HepG2 (cell line): ENCODE results near the gene SS18L1. TPM values are rescaled to one million over a fixed set of nuclear protein-coding genes. Genes with fewer than 3 reads are reported as not detected.

ENCODE experiments used
- ARID2 ChIP-seq: sonication (generic); formaldehyde crosslinking; IDR thresholded peaks from 2 replicates; pipeline ENCODE4 v1.8.1; 2022; ENCODE audit warnings: mild to moderate bottlenecking, missing genetic modification reagents, borderline replicate concordance
- ATF4 ChIP-seq, 2 experiments: fragments of 450-650 bp in 1 of 2; sonication (generic) in 1 of 2; formaldehyde crosslinking; IDR thresholded peaks; 2 replicates each; pipeline versions ENCODE4 v1.5.0 to v1.8.0; 2020 to 2022; ENCODE audit warnings: mild to moderate bottlenecking in 1 of 2, missing genetic modification reagents in 1 of 2
- GMEB1 ChIP-seq: sonication (generic); formaldehyde crosslinking; IDR thresholded peaks from 2 replicates; pipeline ENCODE4 v1.5.1; 2020; ENCODE audit warnings: missing genetic modification reagents, mild to moderate bottlenecking, borderline replicate concordance
- SALL2 ChIP-seq: sonication (generic); formaldehyde crosslinking; IDR thresholded peaks from 2 replicates; pipeline ENCODE4 v1.8.1; 2023; ENCODE audit warnings: mild to moderate bottlenecking, missing genetic modification reagents, inconsistent platforms
- ZMAT3 ChIP-seq: sonication (generic); formaldehyde crosslinking; conservative IDR thresholded peaks from 2 replicates; pipeline ENCODE4 v1.7.0; 2021; ENCODE audit warnings: missing genetic modification reagents
- ZNF430 ChIP-seq: sonication (generic); formaldehyde crosslinking; IDR thresholded peaks from 2 replicates; pipeline ENCODE4 v1.9.0; 2021; ENCODE audit warnings: mild to moderate bottlenecking, missing genetic modification reagents
- ZNF550 ChIP-seq: sonication (generic); formaldehyde crosslinking; IDR thresholded peaks from 2 replicates; pipeline ENCODE4 v1.4.0; 2020; ENCODE audit warnings: mild to moderate bottlenecking, missing genetic modification reagents, borderline replicate concordance
- ZNF629 ChIP-seq: sonication (generic); formaldehyde crosslinking; conservative IDR thresholded peaks from 2 replicates; pipeline ENCODE4 v1.5.0; 2020; ENCODE audit warnings: missing genetic modification reagents
- ZNF879 ChIP-seq: sonication (generic); formaldehyde crosslinking; IDR thresholded peaks from 2 replicates; pipeline ENCODE4 v1.8.1; 2023; ENCODE audit warnings: missing genetic modification reagents
- polyA plus RNA-seq, 8 experiments: library from polyadenylated mRNA; depleted of rRNA in 3 of 8; stranded (reverse) in 7 of 8; unstranded in 1 of 8; fragments of >200 nt; fragmentation: Illumina TruSeq in 4 of 8; extraction: Trizol in 4 of 8; gene quantifications; 2 replicates each; pipeline versions ENCODE4 v1.2.1 to v1.2.3, GENCODE V29; 2011 to 2016; ENCODE audit warnings: low read depth in 4 of 8, missing spikeins in 1 of 8, mixed read lengths in 1 of 8; ENCODE audit not compliant: insufficient read depth in 1 of 8
- total RNA-seq, 5 experiments: library from RNA; depleted of rRNA; stranded (reverse); fragments of >200 nt; fragmentation: Illumina TruSeq; extraction: Trizol; gene quantifications; 2 replicates each; pipeline ENCODE4 v1.2.3, GENCODE V29; 2016; ENCODE audit warnings: low read depth in 1 of 5
- TF ChIP-seq, protein P1 (sequence below): sonication (generic); formaldehyde crosslinking; IDR thresholded peaks from 2 replicates; pipeline ENCODE4 v1.4.0; 2020; ENCODE audit warnings: missing genetic modification reagents
- TF ChIP-seq, protein P2 (sequence below): sonication (generic); formaldehyde crosslinking; IDR thresholded peaks from 2 replicates; pipeline ENCODE4 v1.4.0; 2020; ENCODE audit warnings: missing genetic modification reagents
- TF ChIP-seq, protein P3 (sequence below): sonication (generic); formaldehyde crosslinking; IDR thresholded peaks from 2 replicates; pipeline ENCODE4 v1.5.0; 2020; ENCODE audit warnings: missing genetic modification reagents
- TF ChIP-seq, protein P4 (sequence below): sonication (generic); formaldehyde crosslinking; IDR thresholded peaks from 2 replicates; pipeline ENCODE4 v1.8.1; 2022; ENCODE audit warnings: low read depth, mild to moderate bottlenecking, missing genetic modification reagents
- TF ChIP-seq, protein P5 (sequence below): sonication (generic); formaldehyde crosslinking; IDR thresholded peaks from 2 replicates; pipeline ENCODE4 v1.4.0; 2020; ENCODE audit warnings: mild to moderate bottlenecking, missing genetic modification reagents
- TF ChIP-seq, protein P6 (sequence below): sonication (generic); formaldehyde crosslinking; IDR thresholded peaks from 2 replicates; pipeline ENCODE4 v1.5.0; 2020; ENCODE audit warnings: mild to moderate bottlenecking, missing genetic modification reagents, moderate library complexity

The SS18L1 gene
- total and polyA plus RNA-seq, 2 of the 13 experiments (the other 11 are each of a cell fraction or from before 2014, with no cell fraction given): 17.8 to 27.6 TPM

GRCh38 chr20:62119591-62120364 lies 23.8 kb upstream of the SS18L1 start (continued):
- TF ChIP-seq, protein P1, sequence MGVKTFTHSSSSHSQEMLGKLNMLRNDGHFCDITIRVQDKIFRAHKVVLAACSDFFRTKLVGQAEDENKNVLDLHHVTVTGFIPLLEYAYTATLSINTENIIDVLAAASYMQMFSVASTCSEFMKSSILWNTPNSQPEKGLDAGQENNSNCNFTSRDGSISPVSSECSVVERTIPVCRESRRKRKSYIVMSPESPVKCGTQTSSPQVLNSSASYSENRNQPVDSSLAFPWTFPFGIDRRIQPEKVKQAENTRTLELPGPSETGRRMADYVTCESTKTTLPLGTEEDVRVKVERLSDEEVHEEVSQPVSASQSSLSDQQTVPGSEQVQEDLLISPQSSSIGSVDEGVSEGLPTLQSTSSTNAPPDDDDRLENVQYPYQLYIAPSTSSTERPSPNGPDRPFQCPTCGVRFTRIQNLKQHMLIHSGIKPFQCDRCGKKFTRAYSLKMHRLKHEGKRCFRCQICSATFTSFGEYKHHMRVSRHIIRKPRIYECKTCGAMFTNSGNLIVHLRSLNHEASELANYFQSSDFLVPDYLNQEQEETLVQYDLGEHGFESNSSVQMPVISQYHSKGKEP: no peak
- peak; percentile 76; the same call in 1 of the 2 replicates for TF ChIP-seq GMEB1 (CRISPR knock-in tag)
- no peak; the same call in 1 of the 2 replicates for TF ChIP-seq SALL2 (CRISPR knock-in tag)
- TF ChIP-seq, protein P2, sequence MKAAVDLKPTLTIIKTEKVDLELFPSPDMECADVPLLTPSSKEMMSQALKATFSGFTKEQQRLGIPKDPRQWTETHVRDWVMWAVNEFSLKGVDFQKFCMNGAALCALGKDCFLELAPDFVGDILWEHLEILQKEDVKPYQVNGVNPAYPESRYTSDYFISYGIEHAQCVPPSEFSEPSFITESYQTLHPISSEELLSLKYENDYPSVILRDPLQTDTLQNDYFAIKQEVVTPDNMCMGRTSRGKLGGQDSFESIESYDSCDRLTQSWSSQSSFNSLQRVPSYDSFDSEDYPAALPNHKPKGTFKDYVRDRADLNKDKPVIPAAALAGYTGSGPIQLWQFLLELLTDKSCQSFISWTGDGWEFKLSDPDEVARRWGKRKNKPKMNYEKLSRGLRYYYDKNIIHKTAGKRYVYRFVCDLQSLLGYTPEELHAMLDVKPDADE (CRISPR knock-in tag): no peak
- no peak for TF ChIP-seq ATF4 (CRISPR knock-in tag; IDR thresholded peaks at IDR 0.05)
- TF ChIP-seq, protein P3, sequence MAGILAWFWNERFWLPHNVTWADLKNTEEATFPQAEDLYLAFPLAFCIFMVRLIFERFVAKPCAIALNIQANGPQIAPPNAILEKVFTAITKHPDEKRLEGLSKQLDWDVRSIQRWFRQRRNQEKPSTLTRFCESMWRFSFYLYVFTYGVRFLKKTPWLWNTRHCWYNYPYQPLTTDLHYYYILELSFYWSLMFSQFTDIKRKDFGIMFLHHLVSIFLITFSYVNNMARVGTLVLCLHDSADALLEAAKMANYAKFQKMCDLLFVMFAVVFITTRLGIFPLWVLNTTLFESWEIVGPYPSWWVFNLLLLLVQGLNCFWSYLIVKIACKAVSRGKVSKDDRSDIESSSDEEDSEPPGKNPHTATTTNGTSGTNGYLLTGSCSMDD (CRISPR knock-in tag): no peak
- TF ChIP-seq ZNF430 (CRISPR knock-in tag): peak; percentile 46; the same call in 1 of the 2 replicates
- TF ChIP-seq, protein P4, sequence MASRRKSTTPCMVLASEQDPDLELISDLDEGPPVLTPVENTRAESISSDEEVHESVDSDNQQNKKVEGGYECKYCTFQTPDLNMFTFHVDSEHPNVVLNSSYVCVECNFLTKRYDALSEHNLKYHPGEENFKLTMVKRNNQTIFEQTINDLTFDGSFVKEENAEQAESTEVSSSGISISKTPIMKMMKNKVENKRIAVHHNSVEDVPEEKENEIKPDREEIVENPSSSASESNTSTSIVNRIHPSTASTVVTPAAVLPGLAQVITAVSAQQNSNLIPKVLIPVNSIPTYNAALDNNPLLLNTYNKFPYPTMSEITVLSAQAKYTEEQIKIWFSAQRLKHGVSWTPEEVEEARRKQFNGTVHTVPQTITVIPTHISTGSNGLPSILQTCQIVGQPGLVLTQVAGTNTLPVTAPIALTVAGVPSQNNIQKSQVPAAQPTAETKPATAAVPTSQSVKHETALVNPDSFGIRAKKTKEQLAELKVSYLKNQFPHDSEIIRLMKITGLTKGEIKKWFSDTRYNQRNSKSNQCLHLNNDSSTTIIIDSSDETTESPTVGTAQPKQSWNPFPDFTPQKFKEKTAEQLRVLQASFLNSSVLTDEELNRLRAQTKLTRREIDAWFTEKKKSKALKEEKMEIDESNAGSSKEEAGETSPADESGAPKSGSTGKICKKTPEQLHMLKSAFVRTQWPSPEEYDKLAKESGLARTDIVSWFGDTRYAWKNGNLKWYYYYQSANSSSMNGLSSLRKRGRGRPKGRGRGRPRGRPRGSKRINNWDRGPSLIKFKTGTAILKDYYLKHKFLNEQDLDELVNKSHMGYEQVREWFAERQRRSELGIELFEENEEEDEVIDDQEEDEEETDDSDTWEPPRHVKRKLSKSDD (CRISPR knock-in tag): 0 out of 2 replicates have a peak, but pooled peaks have one; percentile 11
- no peak; the same call in 1 of the 2 replicates for TF ChIP-seq ZMAT3 (CRISPR knock-in tag)
- TF ChIP-seq ZNF629: no peak
- TF ChIP-seq, protein P5, sequence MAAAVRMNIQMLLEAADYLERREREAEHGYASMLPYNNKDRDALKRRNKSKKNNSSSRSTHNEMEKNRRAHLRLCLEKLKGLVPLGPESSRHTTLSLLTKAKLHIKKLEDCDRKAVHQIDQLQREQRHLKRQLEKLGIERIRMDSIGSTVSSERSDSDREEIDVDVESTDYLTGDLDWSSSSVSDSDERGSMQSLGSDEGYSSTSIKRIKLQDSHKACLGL (CRISPR knock-in tag): no peak
- TF ChIP-seq, protein P6, sequence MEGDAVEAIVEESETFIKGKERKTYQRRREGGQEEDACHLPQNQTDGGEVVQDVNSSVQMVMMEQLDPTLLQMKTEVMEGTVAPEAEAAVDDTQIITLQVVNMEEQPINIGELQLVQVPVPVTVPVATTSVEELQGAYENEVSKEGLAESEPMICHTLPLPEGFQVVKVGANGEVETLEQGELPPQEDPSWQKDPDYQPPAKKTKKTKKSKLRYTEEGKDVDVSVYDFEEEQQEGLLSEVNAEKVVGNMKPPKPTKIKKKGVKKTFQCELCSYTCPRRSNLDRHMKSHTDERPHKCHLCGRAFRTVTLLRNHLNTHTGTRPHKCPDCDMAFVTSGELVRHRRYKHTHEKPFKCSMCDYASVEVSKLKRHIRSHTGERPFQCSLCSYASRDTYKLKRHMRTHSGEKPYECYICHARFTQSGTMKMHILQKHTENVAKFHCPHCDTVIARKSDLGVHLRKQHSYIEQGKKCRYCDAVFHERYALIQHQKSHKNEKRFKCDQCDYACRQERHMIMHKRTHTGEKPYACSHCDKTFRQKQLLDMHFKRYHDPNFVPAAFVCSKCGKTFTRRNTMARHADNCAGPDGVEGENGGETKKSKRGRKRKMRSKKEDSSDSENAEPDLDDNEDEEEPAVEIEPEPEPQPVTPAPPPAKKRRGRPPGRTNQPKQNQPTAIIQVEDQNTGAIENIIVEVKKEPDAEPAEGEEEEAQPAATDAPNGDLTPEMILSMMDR (CRISPR knock-in tag): no peak
- TF ChIP-seq ZNF879 (CRISPR knock-in tag): no peak
- no peak for TF ChIP-seq ARID2 (CRISPR knock-in tag)
- no peak for TF ChIP-seq ZNF550 (CRISPR knock-in tag)
